ENCODE data around the gene ABHD17C. TPM values are rescaled to one million over a fixed set of nuclear protein-coding genes. Genes with fewer than 3 reads are reported as not detected.
A peak's percentile ranks its signal among the peaks of the same experiment; 100 is the strongest.

Gene ABHD17C
- total RNA-seq, 4 donors from 2014 or later, result 41.0 to 96.0 (median 72.5) TPM

DNA sequence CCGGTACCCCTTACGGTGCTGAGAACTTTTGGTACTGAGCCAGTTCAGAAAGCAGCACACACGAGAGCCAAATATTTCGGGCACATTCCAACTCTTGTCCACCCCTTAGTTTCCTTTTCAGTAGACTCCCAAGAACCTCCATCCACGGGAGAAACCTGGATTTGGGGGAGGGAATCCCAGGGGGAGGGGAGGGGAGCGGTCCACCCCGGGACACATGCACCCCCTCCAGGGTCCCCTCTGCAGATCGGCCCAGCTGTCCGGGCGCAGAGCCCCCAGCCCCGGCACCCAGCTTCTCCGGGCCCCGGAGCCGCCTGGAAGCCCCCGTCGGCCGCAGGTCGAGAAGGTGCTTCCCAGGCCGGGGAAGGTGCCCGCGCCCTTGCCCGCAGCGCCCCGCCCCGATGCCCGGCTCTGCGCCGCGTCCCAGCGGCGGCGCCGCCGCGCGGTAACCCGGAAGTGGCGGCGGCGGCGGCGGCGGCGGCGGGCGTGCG is 455 bp upstream of the ABHD17C start:
- in situ Hi-C loops (cut with MboI; ENCODE audit: low pct_ligation_motif_present in 1 of 4, low pct_unique_long_range_greater_than_20kb in 1 of 4, low sequenced_read_pairs in 3 of 4), result no loop called here
- TF ChIP-seq POLR2A (IDR thresholded peaks at IDR 0.05) (no peak), POLR2AphosphoS5 (IDR thresholded peaks at IDR 0.05) (no peak), EP300 (IDR thresholded peaks at IDR 0.05; ENCODE audit: low read depth) (no peak)
- TF ChIP-seq, protein P1, sequence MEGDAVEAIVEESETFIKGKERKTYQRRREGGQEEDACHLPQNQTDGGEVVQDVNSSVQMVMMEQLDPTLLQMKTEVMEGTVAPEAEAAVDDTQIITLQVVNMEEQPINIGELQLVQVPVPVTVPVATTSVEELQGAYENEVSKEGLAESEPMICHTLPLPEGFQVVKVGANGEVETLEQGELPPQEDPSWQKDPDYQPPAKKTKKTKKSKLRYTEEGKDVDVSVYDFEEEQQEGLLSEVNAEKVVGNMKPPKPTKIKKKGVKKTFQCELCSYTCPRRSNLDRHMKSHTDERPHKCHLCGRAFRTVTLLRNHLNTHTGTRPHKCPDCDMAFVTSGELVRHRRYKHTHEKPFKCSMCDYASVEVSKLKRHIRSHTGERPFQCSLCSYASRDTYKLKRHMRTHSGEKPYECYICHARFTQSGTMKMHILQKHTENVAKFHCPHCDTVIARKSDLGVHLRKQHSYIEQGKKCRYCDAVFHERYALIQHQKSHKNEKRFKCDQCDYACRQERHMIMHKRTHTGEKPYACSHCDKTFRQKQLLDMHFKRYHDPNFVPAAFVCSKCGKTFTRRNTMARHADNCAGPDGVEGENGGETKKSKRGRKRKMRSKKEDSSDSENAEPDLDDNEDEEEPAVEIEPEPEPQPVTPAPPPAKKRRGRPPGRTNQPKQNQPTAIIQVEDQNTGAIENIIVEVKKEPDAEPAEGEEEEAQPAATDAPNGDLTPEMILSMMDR (IDR thresholded peaks at IDR 0.05), result no peak

DNA sequence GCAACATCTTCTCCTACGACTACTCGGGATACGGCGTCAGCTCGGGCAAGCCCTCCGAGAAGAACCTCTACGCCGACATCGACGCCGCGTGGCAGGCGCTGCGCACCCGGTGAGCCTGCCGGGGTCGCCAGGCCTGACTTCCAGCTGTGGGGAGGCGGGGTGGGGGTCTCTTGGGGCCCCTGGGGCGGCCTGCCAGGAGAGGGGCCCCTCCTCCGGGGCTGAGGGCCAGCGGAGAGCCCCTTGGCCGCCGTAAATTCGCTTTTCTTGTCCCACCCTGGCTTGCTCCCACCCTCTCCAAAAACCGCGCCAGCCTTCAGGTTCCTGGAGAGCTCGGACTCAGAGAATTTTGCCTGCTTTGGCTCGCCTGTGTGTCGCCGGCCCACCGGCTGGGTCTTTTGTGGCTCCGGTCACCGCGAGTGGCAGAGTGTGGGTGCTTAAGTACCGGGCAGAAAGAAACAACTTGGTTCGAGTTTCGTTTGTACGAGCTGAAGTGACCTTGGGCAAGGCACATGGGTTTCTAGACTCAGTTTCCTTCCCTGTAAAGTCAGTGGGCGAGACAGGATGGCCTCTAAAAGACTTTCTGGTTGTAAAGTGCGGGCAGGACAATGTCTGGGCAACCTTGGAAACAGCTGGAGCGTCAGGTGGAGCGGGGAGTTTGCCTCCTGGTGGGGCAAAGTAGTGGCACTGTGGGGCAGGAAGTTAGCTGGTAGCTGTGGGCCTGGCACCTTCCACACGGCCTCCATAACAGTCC is 976 bp downstream of the ABHD17C start:
- 3% methylated on average over 42 of the region's 43 CpGs; no CpG with 5 or more reads in 1 of the 2 donors for WGBS, 2 donors (ENCODE audit: low coverage in 1 of 2)
- TF ChIP-seq POLR2A (IDR thresholded peaks at IDR 0.05) (peak; percentile 69), EP300 (IDR thresholded peaks at IDR 0.05; ENCODE audit: low read depth) (no peak), POLR2AphosphoS5 (IDR thresholded peaks at IDR 0.05) (peak; percentile 52 to 80 (median 79))
- TF ChIP-seq, protein P1 (IDR thresholded peaks at IDR 0.05), result peak; percentile 31 to 76 (median 42)
- H3K27me3 ChIP-seq, result no peaks in the 10 kb centered on the region
- H3K27ac ChIP-seq, result peak overlapping the region; percentile 90 to 93 (median 90)
- H3K4me3 ChIP-seq, result peak overlapping the region; percentile 72 to 92 (median 82)
- peak; percentile 78 for DNase-seq
- no peaks in the 10 kb centered on the region for H3K9me3 ChIP-seq
- peaks cover 0 to 36% (median 17%) of the 10 kb centered on the region in 4 donors for H3K4me1 ChIP-seq
- no peaks in the 10 kb centered on the region for H3K36me3 ChIP-seq
- in situ Hi-C loops (cut with MboI; ENCODE audit: low pct_ligation_motif_present in 1 of 4, low pct_unique_long_range_greater_than_20kb in 1 of 4, low sequenced_read_pairs in 3 of 4), result no loop called here
- intact Hi-C loops (cut with DNase I; ENCODE audit: low total_unique reads), result no loop called here

More for the DNA sequence above, 455 bp upstream of the ABHD17C start:
- WGBS, 2 donors (ENCODE audit: low coverage in 1 of 2), result 0% methylated on average over 3 to 13 of the region's 47 CpGs
- H3K36me3 ChIP-seq, result no peaks in the 10 kb centered on the region
- intact Hi-C loops (cut with DNase I; ENCODE audit: low total_unique reads), result no loop called here
- H3K9me3 ChIP-seq, result no peaks in the 10 kb centered on the region
- H3K27me3 ChIP-seq, result no peaks in the 10 kb centered on the region
- peak overlapping the region; percentile 76 to 95 (median 84) for H3K4me3 ChIP-seq
- peak; percentile 59 for DNase-seq
- H3K27ac ChIP-seq, result peak overlapping the region; percentile 93 to 95 (median 94)
- peaks cover 0 to 34% (median 16%) of the 10 kb centered on the region in 4 donors for H3K4me1 ChIP-seq

DNA sequence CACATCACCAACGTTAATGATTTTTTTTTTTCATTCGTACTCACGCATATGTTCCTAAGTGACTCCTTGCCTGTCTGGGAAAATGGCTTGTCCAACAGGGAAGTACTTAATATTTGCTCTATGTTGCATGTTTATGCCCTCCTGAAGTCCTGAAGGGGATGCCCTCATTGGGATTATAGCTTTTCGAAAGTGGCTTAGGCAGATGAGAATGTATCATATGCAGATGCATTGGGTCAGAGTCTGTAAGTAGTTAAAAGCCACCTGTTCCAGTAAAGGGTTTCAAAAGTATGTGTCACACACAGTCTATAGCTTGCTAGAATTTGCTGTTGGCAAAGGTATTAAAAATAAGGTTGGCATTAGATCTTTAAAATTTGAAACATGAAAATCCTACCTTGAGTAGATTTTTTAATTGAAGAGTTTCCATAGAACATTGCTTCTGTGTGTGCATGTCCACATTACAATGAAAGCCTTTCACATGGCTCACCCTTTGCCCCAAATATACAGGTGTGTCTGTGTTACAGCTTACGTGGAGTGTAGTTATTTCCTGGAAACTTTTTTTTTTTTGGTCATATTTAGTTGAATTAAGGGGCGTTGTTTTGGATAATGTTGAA is 2.1 kb downstream of the ABHD17C start:
- peaks cover 0 to 47% (median 25%) of the 10 kb centered on the region in 4 donors for H3K4me1 ChIP-seq
- DNase-seq, result peak; percentile 41
- intact Hi-C loops (cut with DNase I; ENCODE audit: low total_unique reads), result no loop called here
- no peaks in the 10 kb centered on the region for H3K27me3 ChIP-seq
- WGBS, 2 donors (ENCODE audit: low coverage in 1 of 2), result 46 to 50% methylated on average over 3 to 6 of the region's 6 CpGs
- in situ Hi-C loops (cut with MboI; ENCODE audit: low pct_ligation_motif_present in 1 of 4, low pct_unique_long_range_greater_than_20kb in 1 of 4, low sequenced_read_pairs in 3 of 4), result no loop called here
- TF ChIP-seq POLR2A (IDR thresholded peaks at IDR 0.05) (peak; percentile 86), POLR2AphosphoS5 (IDR thresholded peaks at IDR 0.05) (peak; percentile 87 to 94 (median 92)), EP300 (IDR thresholded peaks at IDR 0.05; ENCODE audit: low read depth) (peak; percentile 41)
- TF ChIP-seq, protein P1 (IDR thresholded peaks at IDR 0.05), result no peak
- H3K36me3 ChIP-seq, result no peaks in the 10 kb centered on the region
- H3K4me3 ChIP-seq, result peak overlapping the region in 3 of 4 donors; percentile 72 to 88 (median 75)
- peak overlapping the region; percentile 90 to 93 (median 90) for H3K27ac ChIP-seq
- no peaks in the 10 kb centered on the region for H3K9me3 ChIP-seq

DNA sequence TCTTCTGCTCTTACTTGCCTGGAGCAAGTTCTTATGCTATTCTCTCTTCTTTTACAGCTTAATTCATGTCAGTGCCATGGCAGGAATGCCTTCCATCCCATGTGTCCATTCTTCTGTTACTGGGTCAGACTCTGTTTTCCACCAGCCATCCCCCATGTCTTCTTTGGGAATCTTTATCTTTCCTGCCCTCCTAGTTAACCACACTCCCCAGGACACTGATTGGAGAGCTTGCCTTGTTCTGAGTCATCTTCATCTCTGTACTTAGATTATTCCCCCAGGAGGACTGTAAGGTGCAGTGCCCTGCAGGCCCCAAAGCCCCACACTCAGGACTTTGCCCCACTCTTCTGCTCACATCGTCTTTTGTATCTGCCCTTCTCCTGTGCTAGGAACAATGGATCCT is 3.6 kb downstream of the ABHD17C start:
- intact Hi-C loops (cut with DNase I; ENCODE audit: low total_unique reads), result no loop called here
- peaks cover 10 to 59% (median 28%) of the 10 kb centered on the region in 4 donors for H3K4me1 ChIP-seq

More for the DNA sequence above, 3.6 kb downstream of the ABHD17C start:
- Histone ChIP-seq H3K9me3 (no peaks in the 10 kb centered on the region), H3K27me3 (no peaks in the 10 kb centered on the region), H3K36me3 (no peaks in the 10 kb centered on the region), H3K27ac (peak overlapping the region; percentile 90 to 93 (median 90)), H3K4me3 (no peak overlapping the region)
- no peak for DNase-seq
- TF ChIP-seq EP300 (IDR thresholded peaks at IDR 0.05; ENCODE audit: low read depth) (no peak), POLR2AphosphoS5 (IDR thresholded peaks at IDR 0.05) (no peak), POLR2A (IDR thresholded peaks at IDR 0.05) (no peak)
- TF ChIP-seq, protein P1 (IDR thresholded peaks at IDR 0.05), result no peak
- in situ Hi-C loops (cut with MboI; ENCODE audit: low pct_ligation_motif_present in 1 of 4, low pct_unique_long_range_greater_than_20kb in 1 of 4, low sequenced_read_pairs in 3 of 4), result no loop called here
- 64 to 88% methylated on average over 1 of the region's 1 CpG for WGBS, 2 donors (ENCODE audit: low coverage in 1 of 2)

Measured in transverse colon (tissue), 4 donors.